Activated T-cell treated with anti-CD3 and anti-CD28 coated beads for 1 hour (primary cell): ENCODE results near the gene TBC1D4.

Experiments
- DNase-seq: peaks from one replicate; pipeline ENCODE4 v3.0.0-alpha.2; 2020; ENCODE audit warnings: low read depth

TBC1D4 gene

DNA sequence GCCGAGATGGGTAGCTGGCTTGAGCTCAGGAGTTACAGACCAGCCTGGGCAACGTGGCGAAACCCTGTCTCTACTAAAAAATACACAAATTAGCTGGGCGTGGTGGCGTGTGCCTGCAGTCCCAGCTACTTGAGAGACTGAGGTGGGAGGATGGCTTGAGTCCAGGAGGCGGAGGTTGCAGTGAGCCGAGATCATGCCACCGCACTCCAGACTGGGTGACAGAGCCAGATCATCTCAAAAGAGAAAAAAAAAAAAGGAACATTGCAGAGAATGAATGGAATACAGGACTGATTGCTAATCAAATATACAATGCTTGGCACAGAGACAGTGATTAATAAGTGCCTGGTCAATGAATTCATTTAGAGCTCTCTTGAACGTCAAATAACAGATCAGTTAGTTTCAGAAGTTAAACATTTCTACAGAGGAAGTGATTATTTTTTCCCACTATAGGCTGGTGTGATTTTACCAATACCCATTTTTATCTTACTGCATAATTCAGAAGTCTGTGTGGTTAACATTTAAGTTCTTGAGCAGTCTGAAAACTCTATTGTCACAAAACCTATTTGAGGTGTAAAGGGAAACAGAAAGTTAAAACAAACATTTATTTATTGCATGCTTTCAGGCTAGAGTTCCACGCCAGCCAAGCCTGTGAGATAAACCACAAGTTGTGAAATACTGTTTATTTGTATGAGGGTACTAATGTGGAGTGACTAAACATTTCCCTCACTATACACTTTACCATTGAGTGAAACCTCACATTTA, 7.7 kb upstream of the TBC1D4 start:
- DNase-seq: no peak

DNA sequence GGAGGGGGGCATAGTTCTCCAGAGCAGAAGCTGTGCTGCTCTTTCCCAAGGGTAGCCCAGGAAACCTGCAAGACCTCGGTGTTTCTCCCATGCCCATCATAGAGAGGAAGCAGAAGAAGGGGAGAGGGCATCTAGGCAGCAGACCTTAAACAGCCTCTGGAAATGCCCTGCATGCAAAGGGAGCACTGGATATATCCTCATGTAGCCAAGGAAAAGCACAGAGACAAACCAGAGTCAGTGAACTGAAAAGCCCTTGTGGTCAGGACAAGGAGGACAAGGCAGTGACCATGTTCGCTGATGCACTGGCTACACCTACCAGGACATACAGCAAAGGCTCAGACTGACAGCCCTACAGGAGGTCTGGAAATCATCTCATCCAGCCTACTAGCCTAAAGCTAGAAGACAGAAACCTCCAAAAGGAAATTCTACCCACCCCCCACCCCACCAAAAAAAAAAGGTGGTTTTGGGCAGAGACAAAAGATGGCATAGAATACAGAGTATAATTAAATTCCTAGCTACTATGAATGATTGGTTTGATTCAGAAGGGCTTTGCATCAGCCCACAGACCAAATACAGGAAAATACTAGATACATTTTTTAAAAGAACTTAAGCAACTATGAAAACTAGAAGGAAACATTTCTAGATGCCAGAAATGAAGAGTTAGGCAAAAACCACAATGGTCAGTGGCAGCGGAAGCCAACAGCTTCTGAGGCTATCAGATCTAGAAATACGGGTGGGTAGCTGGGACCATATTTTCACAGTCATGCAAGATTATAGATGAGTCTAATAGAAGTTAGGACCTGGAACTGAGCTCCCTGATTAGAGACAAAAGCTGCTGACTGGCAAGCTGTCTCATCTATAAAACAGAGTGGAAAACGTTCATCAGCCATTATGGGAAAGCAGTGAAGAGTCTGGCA, 4.4 kb upstream of the TBC1D4 start:
- DNase-seq: no peak

DNA sequence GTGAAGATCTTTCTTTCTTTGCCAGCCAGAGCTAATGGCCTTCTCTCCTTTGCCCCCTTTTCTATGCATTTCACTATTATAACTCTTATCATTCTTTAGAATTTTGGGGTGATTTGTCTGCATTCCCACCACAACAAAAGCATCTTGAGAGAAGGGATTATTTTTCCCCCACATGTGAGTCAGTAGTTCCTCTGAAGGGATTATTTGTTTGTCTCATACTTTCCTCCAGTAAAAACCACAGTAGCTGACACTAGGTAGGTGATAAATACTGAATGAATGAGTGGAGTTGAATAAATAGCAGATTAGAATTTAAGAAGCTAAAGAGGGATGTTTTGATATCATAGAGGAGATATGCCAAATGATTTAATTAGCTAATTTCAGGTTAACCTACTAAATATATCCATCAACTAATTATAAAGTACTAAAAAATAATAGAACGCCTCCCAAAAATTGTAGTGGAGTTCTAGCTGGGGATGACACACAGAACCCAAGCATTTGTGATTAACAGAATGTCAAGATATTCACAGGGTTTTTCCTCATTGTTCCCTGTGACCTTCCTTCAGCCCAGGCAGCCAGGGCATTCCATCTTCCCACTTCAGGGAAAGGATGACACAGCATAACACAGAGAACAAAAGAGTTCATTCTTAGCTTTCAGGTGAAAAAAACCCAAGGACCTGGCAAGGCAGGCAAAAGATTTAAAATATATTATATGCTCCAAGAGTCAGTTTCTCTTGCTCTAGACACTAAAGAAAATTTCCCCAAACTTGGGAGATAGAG, 3.5 kb upstream of the TBC1D4 start:
- no peak for DNase-seq

DNA sequence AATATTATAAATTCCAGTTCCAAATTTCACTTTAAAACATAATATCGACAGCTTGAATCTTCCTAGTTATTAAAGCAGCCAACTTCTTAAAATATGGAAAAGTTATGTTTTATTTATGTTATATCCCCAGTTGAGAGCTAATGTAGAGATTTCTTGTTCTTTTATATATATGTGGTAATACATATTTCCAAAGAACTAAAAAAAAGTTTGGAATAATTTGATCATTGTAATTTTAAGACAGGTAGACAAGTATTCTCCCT, 781 bp upstream of the TBC1D4 start:
- DNase-seq: no peak

DNA sequence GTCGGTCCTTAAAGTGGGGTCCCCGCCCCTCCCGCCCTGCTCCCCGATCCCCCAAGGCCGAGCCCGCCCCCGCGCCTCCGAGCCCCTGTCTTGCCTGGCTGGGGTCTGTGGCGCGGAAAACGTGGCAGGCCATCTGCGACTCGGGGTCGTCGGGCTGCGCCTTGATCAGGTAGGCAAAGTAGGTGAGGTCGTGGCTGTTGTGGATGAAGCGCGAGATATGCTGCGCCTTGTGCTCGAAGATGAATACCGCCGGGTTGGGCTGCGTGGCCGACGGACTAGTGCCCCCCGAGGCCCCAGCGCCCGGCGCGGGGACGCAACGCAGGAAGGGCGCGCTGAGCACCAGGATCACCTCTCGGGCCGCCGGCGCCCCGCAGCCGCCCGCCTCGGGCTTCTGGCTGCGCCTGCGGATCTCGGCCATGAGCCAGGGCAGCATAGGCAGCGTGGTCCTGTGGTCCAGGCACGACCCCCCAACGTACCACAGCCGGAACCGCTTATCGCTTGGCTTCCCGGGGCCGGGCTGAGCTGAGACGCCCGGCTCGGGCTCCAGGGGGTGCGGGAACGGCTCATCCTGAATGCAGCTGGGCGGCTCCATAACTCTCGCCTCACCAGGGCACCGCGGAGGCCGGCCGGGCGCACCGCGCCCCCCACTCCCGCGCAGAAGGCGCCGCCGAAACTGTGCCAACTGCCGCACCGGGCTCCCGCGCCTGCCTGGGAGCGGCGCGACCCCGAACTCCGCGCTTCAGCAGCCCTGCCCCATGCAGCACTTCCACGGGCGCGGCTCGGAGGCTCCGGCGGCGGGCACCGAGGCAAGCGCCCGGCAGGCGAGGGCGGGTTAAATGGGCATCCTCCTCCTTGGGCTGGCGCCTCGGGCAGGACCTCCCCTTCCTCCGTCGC, 546 bp downstream of the TBC1D4 start:
- no peak for DNase-seq

DNA sequence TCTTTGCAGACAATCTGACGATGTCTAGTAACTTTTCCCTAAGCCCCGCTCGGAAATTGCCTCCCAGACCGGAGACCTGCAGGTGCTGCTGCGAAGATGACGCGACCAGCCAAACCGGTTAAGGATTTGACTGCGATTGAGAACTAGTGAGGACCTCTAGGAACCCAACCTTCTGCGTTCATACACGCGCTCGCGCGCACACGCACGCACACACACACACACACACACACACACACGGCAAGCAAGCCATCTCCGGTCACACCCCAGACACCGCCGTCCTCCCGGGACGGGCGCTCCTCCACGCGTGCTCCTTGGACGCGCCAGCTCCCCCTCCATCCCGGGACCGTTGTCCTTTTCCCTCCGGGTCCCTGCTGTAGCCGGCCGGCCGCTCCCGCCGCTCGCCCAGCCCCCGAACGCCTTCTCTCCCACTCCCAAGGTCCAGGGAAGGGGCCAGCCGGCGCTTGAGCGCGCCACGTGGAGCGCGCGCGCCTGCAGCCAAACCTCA, 1.2 kb downstream of the TBC1D4 start:
- no peak for DNase-seq

DNA sequence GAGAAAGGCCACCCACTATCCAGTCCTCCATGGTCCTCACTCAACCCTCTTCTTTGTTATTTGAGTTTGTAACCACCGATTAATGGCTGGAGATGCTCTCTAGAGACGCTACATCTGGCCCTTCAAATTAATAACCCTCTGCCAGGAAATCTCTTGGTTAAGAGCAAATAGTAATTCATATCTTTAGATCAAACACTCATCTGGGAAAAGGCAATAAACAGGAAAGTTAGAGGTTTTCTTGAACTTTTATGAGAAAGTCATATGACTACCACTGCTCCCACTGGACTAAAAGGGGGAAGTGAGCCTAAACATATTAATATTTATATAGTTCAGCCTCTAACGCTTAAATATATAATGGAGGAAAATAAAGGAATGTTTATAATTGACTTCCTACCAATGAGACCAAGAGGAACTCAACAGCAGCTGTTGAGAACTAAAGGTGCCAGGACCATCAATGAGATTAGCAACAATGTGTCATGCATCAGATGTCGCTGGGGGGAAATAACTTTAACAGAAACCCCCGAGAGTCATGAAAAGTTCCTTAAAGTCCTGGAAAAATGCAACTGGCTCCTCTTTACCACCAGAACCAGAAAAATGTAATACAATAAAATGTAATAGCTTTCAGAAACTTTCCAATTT, 2.7 kb downstream of the TBC1D4 start:
- DNase-seq: no peak

DNA sequence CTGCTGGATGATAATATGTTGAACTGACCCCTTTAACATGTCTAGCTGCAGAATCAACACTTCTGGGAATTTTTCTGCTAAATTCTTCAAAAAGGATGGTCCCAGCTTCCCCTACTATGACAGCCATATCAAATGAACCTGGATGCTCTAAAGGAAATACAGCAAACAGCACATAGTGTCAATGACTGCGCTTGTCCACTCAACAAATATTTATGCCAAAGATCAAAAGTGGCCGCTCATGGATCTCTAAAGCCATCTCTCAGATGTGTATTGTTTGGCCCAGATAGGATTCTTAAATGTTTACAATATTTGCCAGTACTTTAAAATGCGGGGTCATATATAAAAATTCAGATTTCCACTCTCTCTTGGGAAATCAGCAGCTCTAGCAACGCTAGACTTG, 3.3 kb downstream of the TBC1D4 start:
- no peak for DNase-seq

DNA sequence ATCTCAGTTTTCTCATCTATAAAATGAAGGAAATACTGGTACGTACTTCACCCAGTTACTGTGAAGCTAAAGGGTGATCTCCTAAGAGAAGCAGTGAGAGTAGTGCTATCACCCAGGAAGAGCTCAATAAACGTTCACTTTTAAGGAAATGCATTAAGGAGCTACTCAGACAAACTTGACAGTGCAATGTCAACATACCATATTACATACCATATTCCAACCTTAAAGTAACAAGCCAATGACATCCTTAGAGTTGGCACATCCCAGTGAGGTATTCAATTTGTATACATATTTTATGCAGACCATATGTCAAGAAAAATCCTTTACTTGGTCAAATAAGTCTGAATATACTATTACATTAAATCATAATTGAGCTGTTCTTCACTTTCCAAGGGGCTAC, 7.0 kb downstream of the TBC1D4 start:
- DNase-seq: no peak

DNA sequence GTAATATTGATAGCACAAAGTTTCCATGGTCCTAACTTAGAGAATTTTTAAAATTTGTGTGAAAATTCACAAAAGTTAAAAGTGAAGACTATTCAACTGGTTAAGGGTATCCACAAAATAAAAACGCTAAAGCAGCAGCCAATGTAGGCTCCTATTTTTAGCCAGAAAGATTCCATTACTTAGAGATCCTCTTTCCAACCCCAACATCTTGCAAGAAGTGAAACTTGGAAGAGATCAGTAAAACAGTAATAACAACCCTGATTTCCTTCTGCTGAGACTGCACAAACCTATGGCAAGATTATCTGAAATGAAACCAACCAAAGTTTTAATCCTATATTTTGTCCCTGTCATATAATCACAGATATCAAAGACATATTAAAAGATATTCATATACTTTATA, 8.5 kb downstream of the TBC1D4 start:
- DNase-seq: no peak

DNA sequence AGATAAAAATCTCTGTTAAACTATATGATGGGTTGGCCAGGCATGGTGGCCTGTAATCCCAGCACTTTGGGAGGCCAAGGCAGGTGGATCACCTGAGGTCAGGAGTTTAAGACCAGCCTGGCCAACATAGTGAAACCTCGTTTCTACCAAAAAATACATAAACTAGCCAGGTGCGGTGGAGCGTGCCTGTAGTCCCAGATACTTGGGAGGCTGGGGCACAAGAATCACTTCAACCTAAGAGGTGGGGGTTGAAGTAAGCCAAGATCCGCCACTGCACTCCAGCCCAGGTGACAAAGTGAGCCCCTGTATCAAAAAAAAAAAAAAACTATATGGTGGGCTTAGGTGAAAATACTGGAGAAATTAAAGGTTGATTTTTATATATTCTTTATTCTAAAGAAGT, 11.3 kb downstream of the TBC1D4 start:
- no peak for DNase-seq

DNA sequence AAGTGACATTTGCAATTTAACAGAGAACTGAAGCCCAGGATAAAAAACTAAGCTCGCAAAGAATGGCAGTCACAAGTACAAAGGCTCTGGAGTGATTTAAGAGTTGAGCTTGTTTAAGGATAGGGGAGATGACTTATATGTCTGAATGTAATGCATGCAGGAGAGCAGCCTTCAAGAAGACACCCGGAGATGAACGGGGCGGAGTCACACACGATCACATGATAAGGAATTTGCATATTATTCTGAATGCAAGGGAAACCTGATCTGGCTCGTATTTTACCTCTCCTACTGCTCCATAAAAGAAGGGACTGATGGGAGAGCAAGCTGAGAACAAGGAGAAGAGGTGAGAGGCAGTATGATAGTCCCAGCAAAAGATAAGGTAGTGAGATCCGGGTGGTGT, 12.9 kb downstream of the TBC1D4 start:
- no peak for DNase-seq

DNA sequence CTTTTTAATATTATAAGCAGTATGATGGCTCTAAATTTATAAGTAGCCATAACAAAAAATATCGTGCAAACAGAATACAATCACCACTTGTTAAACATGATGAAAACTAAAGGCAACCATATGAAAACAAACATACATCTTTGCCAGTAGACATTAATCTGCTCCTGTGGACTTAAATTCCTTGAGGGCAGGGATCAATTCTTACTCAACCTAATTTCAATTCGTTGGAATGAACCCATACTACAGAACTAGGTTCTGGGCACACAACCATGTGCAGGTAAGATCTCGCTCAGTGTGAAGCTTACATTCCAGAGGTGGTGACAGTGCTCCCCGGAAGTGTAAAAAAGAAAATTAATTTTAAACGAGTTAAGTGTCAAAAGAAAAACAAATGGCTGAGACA, 13.4 kb downstream of the TBC1D4 start:
- DNase-seq: no peak

DNA sequence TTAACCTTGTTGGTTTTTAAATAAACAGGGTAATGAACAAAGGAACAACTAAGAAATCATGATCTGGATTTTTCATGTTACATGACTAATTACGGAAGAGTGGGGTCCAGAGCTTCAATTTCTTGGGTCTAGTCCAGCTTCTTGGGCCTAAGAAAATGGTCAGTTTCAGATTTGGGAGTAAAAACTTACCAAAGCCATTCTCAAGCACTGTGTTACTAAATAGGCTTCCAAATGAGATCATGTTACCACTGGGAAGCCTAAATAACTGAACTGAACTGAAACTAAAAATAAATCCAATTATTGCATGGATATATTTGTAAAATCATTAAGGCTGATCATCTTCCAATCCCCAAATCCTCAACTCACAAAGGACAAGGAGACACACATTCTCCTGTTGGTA, 13.9 kb downstream of the TBC1D4 start:
- DNase-seq: no peak

DNA sequence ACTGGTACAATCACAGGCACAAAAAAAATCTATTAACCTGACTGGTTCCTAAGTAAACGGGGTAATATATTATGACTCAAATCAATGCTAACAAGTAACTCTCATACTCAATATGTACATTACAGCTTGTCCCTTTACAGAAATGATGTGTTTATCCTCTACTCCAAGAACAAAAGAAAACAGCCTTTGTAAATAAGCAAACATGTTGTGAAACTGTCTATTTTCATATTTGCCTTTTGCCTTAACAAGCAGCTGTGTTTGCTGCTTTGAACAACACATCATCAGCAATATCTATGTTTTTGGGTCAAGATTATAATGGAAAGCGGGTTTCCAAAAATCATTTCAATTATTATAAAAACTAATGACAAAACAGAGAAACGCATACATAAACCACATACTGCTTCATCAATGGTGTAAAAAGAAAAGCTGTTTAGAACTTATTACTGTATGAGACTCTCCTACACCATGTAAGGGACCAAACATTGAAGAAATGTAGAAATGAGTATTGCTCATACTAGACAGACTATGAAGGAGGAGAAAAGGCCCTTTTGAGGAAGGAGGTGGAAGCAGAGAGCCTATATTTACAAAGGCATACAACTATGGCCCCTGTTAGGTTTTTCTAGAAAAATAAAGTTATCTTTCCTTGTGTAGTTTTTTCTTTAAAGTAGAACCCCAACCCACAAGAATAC, 14.8 kb downstream of the TBC1D4 start:
- no peak for DNase-seq

DNA sequence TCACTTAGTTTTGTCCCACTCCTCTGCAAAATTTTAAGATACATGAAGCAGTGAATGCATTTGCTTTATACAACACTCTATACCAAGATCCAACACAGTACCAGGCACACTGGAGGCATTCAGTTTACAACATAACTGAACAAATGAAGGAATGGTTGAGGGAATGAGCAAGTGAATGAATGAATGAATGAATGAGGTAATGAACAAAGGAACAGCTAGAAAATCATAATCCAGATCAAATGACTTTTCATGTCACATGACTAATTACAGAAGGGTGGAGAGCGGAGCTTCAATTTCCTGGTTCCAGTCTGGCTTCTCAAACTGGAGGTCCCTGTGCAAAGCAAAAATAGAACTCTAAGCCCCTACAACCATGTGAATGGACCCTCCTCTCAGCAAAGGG, 16.7 kb downstream of the TBC1D4 start:
- no peak for DNase-seq

DNA sequence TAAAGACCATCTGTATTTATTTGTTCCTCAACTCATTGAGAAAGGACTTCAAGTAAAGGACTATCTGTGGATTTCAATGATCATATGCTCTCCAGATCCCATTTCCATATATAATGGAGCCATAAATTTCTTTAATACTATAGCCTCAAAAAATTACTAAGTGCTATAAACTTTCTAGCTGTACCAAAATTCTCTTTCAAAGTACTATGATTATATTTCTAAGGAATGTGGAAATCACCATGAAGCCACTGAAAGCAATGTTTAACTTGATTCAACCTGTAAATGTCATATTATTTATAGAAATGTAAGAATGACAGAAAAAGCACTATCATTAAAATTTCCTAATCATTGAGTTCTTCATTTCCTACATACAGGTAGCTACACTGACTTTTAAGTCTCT, 20.7 kb downstream of the TBC1D4 start:
- DNase-seq: no peak

DNA sequence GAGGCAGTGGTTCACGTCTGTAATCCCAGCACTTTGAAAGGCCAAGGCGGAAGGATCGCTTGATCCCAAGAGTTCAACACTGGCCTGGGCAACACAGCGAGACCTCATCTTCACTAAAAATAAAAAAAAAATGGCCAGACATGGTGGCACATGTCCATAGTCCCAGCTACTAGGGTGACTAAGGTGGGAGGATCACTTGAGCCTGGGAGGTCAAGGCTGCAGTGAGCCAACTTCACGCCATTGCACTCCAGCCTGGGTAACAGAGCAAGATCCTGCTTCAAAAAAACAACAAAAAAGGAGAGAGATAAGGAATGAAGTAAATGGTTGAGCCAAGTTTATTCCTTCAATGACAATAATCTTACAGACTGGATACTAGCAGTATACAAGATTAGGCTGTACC, 21.3 kb downstream of the TBC1D4 start:
- no peak for DNase-seq

DNA sequence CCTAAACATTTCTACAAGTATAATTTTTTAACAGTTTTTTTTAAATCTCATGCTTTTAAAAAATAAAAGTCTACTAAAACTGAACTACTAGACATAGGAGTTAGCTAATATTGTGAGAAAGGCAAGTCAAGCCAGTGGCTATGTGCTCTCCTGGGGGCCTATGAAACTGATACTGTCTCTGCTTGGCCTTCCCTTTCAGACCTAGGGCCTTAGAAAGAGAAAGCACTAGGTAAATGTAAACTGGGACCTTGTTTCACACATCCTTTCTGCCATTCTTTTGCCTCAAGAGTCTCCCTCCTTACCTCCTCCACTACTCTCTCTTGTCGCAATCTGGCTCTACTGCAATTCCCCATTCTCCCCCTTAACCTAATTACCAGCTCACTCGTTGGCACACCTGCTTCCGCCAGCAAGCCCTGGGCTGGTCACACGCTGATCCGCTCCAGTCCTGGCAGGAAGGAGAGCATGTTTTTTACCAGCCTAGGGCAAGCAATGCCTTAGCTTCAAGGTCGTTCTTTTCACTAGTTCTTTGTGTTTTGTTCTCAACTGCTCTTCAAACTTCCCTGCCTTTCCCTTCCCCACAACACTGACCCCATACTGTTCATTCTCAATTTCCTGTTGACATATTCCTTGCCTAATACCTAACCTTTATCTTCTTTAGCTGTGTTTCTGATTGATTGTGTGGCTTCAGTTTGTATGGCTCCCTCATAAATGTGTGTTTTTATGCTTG, 23.1 kb downstream of the TBC1D4 start:
- no peak for DNase-seq

DNA sequence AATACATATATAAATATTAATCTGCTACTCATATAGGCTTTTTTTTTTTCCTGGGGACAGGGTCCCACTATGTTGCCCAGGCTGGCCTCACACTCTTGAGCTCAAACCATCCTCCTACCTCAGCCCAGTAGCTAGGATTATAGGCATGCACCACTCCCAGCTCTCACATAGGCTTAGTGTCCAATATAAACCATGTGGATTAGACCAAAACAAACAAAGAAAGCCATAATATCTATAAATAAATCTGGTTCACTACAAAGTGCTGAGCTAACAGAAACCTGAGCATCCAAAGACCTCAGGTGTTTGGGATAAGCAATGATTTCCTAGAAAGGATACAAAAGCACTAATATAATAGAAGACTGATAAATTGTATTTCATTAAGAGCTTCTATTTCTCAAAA, 26.0 kb downstream of the TBC1D4 start:
- DNase-seq: no peak
